BLaER1 (cell line): ENCODE measurements around the gene SLC6A16.
A peak's percentile ranks its signal among the peaks of the same experiment; 100 is the strongest.

ENCODE experiments used
- H3K27ac ChIP-seq: shearing (Covaris generic); formaldehyde crosslinking; 2 replicates; pipeline ENCODE4 v1.8.1; 2022
- H3K27me3 ChIP-seq: shearing (Covaris generic); formaldehyde crosslinking; 2 replicates; pipeline ENCODE4 v1.8.1; 2022
- H3K36me3 ChIP-seq: shearing (Covaris generic); formaldehyde crosslinking; 2 replicates; pipeline ENCODE4 v1.8.1; 2022
- H3K4me1 ChIP-seq: shearing (Covaris generic); formaldehyde crosslinking; 2 replicates; pipeline ENCODE4 v1.8.1; 2022
- H3K4me2 ChIP-seq: shearing (Covaris generic); formaldehyde crosslinking; 2 replicates; pipeline ENCODE4 v1.8.1; 2022
- H3K4me3 ChIP-seq: shearing (Covaris generic); formaldehyde crosslinking; 2 replicates; pipeline ENCODE4 v1.8.1; 2022
- H3K9ac ChIP-seq: shearing (Covaris generic); formaldehyde crosslinking; 2 replicates; pipeline ENCODE4 v1.8.1; 2022
- H3K9me3 ChIP-seq: shearing (Covaris generic); formaldehyde crosslinking; 2 replicates; pipeline ENCODE4 v1.8.1; 2022
- H4K20me1 ChIP-seq: shearing (Covaris generic); formaldehyde crosslinking; 2 replicates; pipeline ENCODE4 v1.8.1; 2022
- Cebpa-rat ChIP-seq: shearing (Covaris generic); IDR thresholded peaks from 2 replicates; pipeline ENCODE4 v1.8.1; 2022

Gene SLC6A16

GRCh38 chr19:49347835-49348234, 22.8 kb upstream of the SLC6A16 start:
- Histone ChIP-seq H3K9ac (no peak overlapping the region), H4K20me1 (peaks cover 4% of the 10 kb centered on the region; the same call in 1 of the 2 replicates), H3K4me2 (no peak overlapping the region), H3K9me3 (no peaks in the 10 kb centered on the region), H3K27ac (no peak overlapping the region), H3K4me3 (no peak overlapping the region), H3K36me3 (no peaks in the 10 kb centered on the region), H3K27me3 (peaks cover 22% of the 10 kb centered on the region), H3K4me1 (no peaks in the 10 kb centered on the region)
- TF ChIP-seq Cebpa-rat: no peak

DNA sequence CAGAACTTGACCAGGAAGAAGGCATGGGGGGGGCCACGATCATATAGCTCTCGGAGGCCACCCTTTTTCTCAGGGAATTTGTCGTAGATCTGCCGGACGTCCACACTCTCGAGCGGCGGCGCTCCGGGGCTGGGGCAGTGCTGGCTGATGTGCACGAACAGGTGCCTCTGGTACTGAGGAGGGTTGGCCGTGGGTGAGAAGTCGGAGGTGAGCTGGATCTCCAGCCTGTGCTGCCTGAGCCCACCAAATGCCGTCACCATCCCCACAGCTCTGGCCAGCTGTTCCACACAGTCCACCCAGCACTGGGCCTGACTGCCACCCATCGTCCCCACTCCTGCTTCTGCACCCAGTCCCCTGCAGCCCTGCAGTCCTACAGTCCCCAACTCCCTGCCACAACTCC, 22.2 kb upstream of the SLC6A16 start:
- Histone ChIP-seq H3K27me3 (peaks cover 28% of the 10 kb centered on the region), H3K36me3 (no peaks in the 10 kb centered on the region), H3K9ac (no peak overlapping the region), H3K4me3 (no peak overlapping the region), H3K27ac (no peak overlapping the region), H3K4me2 (no peak overlapping the region), H3K9me3 (no peaks in the 10 kb centered on the region), H4K20me1 (peaks cover 6% of the 10 kb centered on the region; the same call in 1 of the 2 replicates), H3K4me1 (peaks cover 3% of the 10 kb centered on the region; the same call in 1 of the 2 replicates)
- no peak for TF ChIP-seq Cebpa-rat

- Histone ChIP-seq H3K4me2 (no peak overlapping the region), H3K4me3 (no peak overlapping the region), H3K27me3 (peaks cover 37% of the 10 kb centered on the region), H3K27ac (no peak overlapping the region), H3K4me1 (peaks cover 25% of the 10 kb centered on the region), H3K9me3 (no peaks in the 10 kb centered on the region), H4K20me1 (peaks cover 18% of the 10 kb centered on the region), H3K9ac (no peak overlapping the region), H3K36me3 (no peaks in the 10 kb centered on the region)
- TF ChIP-seq Cebpa-rat: no peak
Measured at GRCh38 chr19:49344505-49345423, 19.8 kb upstream of the SLC6A16 start.

DNA sequence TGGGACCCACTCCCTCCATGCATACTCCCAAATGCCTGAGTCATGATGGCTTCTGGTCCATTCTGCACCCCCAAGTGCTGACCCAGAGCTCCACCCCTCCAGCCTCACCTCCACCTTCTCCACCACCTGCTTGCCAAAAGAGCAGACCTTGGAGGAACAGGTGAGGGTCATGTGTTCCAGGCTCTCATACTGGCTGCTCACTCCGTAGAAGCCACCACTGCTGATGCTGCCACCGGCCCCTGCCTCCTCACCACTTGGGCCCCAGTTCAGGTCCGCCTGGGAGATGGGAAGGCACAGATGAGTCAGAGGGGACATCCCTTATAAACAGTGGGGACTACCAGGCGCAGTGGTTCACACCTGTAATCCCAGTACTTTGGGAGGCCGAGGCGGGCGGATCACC, 18.1 kb upstream of the SLC6A16 start:
- Histone ChIP-seq H3K27ac (no peak overlapping the region), H3K36me3 (no peaks in the 10 kb centered on the region), H3K4me1 (peaks cover 32% of the 10 kb centered on the region), H3K9ac (no peak overlapping the region), H4K20me1 (peaks cover 23% of the 10 kb centered on the region), H3K4me3 (no peak overlapping the region), H3K4me2 (no peak overlapping the region), H3K9me3 (no peaks in the 10 kb centered on the region; the same call in 1 of the 2 replicates), H3K27me3 (peaks cover 37% of the 10 kb centered on the region)
- TF ChIP-seq Cebpa-rat: no peak

GRCh38 chr19:49342291-49342721, 17.3 kb upstream of the SLC6A16 start:
- H3K27me3 ChIP-seq: peaks cover 37% of the 10 kb centered on the region
- no peak overlapping the region; the same call in 1 of the 2 replicates for H3K4me2 ChIP-seq
- H3K9me3 ChIP-seq: no peaks in the 10 kb centered on the region; the same call in 1 of the 2 replicates

DNA sequence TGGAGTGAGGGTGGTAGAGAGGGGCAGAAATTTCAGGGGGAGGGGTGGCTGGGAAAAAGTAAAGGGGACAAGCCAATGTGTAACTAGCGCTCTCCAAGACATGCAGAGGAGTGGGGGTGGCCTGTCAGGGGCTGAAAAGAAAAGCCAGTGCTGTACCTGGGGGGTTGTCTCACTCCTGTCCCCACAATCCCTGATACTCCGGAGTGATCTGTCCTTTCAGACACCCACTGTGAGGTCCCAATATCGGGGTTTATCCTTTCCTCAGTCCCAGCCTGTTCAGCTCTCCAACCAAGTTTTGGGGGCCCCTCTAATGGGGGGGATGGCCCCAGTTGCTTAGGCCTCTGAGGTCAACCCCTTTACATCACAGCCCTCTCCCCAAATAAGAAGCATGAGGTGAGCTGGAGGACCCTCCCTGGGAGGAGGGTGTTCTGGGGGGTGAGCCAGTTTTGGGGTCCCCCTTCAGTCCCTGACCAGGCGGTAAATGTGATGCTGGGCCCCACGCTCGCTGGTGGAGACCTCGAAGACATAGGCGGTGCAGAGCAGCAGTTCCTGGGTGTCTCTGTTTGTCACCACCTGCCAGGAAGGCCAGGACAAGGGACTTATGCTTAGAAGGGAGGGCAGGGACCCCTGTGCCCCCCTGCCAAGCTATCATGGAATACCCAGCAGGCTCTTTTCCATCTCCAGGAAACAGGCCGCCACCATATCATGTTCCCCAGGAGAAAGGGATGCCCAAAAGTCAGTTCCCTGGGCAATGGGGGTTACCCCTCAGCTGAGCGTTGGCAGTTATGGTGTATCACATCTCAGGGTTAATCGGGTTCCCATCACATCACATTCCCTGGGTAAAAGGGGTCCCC, 16.1 kb upstream of the SLC6A16 start:
- Histone ChIP-seq H3K4me1 (peaks cover 43% of the 10 kb centered on the region), H3K27me3 (peaks cover 39% of the 10 kb centered on the region), H3K36me3 (no peaks in the 10 kb centered on the region), H3K9ac (no peak overlapping the region), H3K27ac (no peak overlapping the region), H3K4me3 (peak overlapping the region; percentile 25), H3K4me2 (peak overlapping the region; percentile 84), H3K9me3 (no peaks in the 10 kb centered on the region; the same call in 1 of the 2 replicates), H4K20me1 (peaks cover 23% of the 10 kb centered on the region)
- no peak for TF ChIP-seq Cebpa-rat

More at GRCh38 chr19:49342291-49342721, 17.3 kb upstream of the SLC6A16 start:
- no peak overlapping the region for H3K27ac ChIP-seq
- no peak overlapping the region for H3K4me3 ChIP-seq
- no peak overlapping the region for H3K9ac ChIP-seq
- no peak for TF ChIP-seq Cebpa-rat
- H4K20me1 ChIP-seq: peaks cover 23% of the 10 kb centered on the region
- no peaks in the 10 kb centered on the region for H3K36me3 ChIP-seq
- H3K4me1 ChIP-seq: peaks cover 32% of the 10 kb centered on the region

- no peak overlapping the region for H3K27ac ChIP-seq
Measured at GRCh38 chr19:49340069-49340864, 15.3 kb upstream of the SLC6A16 start.

GRCh38 chr19:49339301-49340068, 14.5 kb upstream of the SLC6A16 start:
- Histone ChIP-seq H3K36me3 (no peaks in the 10 kb centered on the region), H3K27ac (no peak overlapping the region), H3K4me3 (no peak overlapping the region), H3K9me3 (no peaks in the 10 kb centered on the region; the same call in 1 of the 2 replicates), H4K20me1 (peaks cover 23% of the 10 kb centered on the region), H3K9ac (no peak overlapping the region), H3K4me1 (peaks cover 59% of the 10 kb centered on the region), H3K27me3 (peaks cover 29% of the 10 kb centered on the region), H3K4me2 (peak overlapping the region; percentile 84)
- TF ChIP-seq Cebpa-rat: no peak

More at GRCh38 chr19:49340069-49340864, 15.3 kb upstream of the SLC6A16 start:
- peak overlapping the region; percentile 84 for H3K4me2 ChIP-seq
- no peak for TF ChIP-seq Cebpa-rat
- H3K27me3 ChIP-seq: peaks cover 35% of the 10 kb centered on the region
- no peak overlapping the region for H3K9ac ChIP-seq
- peaks cover 52% of the 10 kb centered on the region for H3K4me1 ChIP-seq
- peak overlapping the region; percentile 25 for H3K4me3 ChIP-seq
- H3K36me3 ChIP-seq: no peaks in the 10 kb centered on the region
- peaks cover 23% of the 10 kb centered on the region for H4K20me1 ChIP-seq
- no peaks in the 10 kb centered on the region; the same call in 1 of the 2 replicates for H3K9me3 ChIP-seq
